OCI-LY1 (cell line): ENCODE results near the gene AKAP1.

Experiments used
- EZH2 ChIP-seq: fragments of 200-600 bp; sonication (generic), shearing (Covaris generic); IDR thresholded peaks from 2 replicates; pipeline ENCODE4 v1.8.0; 2017; ENCODE audit warnings: borderline replicate concordance, mixed run types, mild to moderate bottlenecking, antibody characterized with exemption, low read length, moderate library complexity, mixed read lengths
- TF ChIP-seq, protein P1 (sequence below): fragments of 200-600 bp; sonication (generic), shearing (Covaris generic); IDR thresholded peaks from 2 replicates; pipeline ENCODE4 v1.5.1; 2017; ENCODE audit warnings: mild to moderate bottlenecking, antibody characterized with exemption, low read length, moderate library complexity, mixed read lengths

DNA sequence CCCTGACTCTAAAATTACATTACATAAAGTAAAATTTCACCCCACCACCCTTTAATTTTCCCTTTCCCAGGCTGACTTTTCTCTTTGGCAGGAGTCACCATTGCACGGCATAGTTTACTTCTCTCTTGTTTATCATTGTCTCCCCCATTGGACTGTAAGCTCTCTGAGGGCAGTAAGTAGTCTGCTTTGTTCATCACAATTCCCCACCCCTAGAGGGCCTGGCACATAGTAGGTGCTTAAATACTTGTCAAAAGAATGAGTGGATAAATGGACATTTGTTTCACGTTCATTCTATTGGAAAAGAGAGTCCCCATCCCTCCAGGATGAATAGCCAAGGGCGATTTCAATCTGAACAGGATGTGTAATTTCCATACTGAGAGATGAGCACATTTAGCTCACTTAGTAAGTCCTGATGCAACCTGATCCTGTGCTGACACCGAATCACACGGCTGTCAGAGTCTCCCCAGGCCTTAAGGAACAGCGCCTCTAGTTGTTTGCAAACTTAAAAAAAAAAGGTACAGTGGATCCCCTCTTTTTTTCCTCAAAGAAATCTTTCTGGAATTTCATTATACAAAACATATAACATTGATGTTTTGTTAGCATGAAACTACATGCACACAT, 54.0 kb downstream of the AKAP1 start:
- TF ChIP-seq, protein P1, sequence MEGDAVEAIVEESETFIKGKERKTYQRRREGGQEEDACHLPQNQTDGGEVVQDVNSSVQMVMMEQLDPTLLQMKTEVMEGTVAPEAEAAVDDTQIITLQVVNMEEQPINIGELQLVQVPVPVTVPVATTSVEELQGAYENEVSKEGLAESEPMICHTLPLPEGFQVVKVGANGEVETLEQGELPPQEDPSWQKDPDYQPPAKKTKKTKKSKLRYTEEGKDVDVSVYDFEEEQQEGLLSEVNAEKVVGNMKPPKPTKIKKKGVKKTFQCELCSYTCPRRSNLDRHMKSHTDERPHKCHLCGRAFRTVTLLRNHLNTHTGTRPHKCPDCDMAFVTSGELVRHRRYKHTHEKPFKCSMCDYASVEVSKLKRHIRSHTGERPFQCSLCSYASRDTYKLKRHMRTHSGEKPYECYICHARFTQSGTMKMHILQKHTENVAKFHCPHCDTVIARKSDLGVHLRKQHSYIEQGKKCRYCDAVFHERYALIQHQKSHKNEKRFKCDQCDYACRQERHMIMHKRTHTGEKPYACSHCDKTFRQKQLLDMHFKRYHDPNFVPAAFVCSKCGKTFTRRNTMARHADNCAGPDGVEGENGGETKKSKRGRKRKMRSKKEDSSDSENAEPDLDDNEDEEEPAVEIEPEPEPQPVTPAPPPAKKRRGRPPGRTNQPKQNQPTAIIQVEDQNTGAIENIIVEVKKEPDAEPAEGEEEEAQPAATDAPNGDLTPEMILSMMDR: no peak
- no peak for TF ChIP-seq EZH2
